ES-I3 (cell line): ENCODE results near the gene CD300LD.
"Not testable (repeated sequence)": the region's sequence is repeated elsewhere in the genome, so short reads cannot be mapped to it uniquely, and the experiment has no call there.

ENCODE experiments used
- H3K36me3 ChIP-seq: 2 replicates; pipeline ENCODE4 v1.6.1; 2013; ENCODE audit warnings: mild to moderate bottlenecking, low read length, control low read depth, moderate library complexity; ENCODE audit not compliant: insufficient read depth
- H3K4me1 ChIP-seq: 2 replicates; pipeline ENCODE4 v1.6.1; 2013; ENCODE audit warnings: mild to moderate bottlenecking, control low read depth, low read length; ENCODE audit not compliant: insufficient read depth
- H3K9ac ChIP-seq: 2 replicates; pipeline ENCODE4 v1.6.1; 2013; ENCODE audit warnings: low read depth, mild to moderate bottlenecking, low read length, moderate library complexity
- H3K9me3 ChIP-seq: 2 replicates; pipeline ENCODE4 v1.6.1; 2013; ENCODE audit warnings: mild to moderate bottlenecking, low read length, moderate library complexity; ENCODE audit not compliant: control insufficient read depth, insufficient read depth

Gene CD300LD

DNA sequence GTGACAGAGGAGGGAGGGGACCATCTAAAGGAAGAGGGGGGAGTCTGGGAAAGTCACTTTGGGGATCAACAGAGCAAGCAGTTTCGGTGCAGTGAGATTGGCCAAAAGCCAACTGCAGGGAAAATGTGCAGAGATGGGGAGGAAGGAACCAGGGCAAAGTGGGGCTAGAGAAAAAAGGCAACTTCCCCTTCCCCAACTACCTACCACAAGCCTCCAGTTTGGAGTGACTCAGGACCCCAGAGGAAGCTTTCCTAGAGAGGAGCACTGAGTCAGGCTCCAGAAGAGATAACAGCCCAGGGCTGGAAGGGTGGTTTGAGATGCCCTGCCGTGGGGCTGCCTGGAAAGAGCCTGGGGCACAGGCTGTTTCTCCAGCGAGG lies 6.9 kb upstream of the CD300LD start:
- Histone ChIP-seq H3K9me3 (no peaks in the 10 kb centered on the region), H3K36me3 (no peaks in the 10 kb centered on the region), H3K9ac (no peak overlapping the region), H3K4me1 (peaks cover 9% of the 10 kb centered on the region)

DNA sequence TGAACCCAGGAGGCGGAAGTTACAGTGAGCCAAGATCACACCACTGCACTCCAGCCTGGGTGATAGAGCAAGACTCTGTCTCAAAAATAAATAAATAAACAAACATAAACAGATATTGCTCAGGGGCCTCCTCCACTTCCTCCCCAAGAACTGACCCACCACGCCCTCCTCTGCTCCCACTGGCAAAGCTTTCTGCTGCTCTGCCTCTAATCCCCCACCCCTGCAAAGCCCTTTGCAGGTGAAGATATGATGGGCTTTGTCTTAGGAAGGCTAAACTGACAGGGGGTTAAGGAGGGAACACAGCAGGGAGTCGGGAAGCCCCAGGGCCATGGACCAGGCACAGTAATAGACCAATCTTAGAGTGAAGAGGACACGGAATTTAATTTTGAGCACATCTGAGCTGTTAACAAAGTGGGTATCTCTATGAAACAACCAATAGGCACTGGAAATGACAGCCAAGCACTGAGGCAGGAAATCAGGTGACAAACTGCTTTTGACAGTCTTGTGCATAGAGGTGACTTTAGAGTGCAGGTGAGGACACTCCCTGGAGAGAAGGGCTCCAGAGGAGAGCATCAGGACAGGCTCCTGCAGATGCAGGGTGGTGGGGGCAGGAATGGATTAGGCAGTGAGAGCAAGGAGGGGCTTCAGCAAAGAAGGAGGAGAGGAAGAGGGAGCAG lies 6.4 kb upstream of the CD300LD start:
- Histone ChIP-seq H3K9ac (no peak overlapping the region), H3K36me3 (no peaks in the 10 kb centered on the region), H3K4me1 (peaks cover 9% of the 10 kb centered on the region), H3K9me3 (no peaks in the 10 kb centered on the region)

DNA sequence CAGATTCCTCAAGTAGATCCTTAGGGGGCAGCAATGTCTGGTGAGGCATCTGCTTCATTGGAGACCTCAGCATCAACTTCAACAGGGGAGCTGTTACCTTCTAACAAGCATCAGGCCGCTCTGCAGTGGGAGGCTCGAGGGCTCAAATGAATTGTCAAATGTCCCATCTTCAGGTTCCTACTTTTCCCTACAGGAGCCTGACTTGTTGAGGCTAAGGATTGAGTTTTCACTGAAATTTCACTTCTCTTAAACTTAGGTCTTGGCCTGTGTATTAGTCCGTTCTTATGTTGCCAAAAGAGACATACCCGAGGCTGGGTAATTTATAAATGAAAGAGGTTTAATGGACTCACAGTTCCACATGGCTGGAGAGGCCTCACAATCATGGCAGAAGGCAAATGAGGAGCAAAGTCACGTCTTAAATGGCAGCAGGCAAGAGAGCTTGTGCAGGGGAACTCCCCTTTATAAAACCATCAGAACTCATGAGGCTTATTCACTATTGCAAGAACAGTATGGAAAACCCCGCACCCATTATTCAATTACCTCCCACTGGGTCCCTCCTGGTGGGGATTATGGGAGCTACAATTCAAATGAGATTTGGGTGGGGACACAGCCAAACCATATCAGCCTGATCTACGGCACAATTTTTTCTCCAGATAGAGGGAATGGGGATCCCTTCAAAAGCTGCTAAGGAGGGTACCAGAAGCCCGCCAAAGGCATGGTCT lies 5.1 kb upstream of the CD300LD start:
- Histone ChIP-seq H3K9me3 (no peaks in the 10 kb centered on the region), H3K4me1 (peaks cover 9% of the 10 kb centered on the region), H3K36me3 (no peaks in the 10 kb centered on the region), H3K9ac (no peak overlapping the region)

DNA sequence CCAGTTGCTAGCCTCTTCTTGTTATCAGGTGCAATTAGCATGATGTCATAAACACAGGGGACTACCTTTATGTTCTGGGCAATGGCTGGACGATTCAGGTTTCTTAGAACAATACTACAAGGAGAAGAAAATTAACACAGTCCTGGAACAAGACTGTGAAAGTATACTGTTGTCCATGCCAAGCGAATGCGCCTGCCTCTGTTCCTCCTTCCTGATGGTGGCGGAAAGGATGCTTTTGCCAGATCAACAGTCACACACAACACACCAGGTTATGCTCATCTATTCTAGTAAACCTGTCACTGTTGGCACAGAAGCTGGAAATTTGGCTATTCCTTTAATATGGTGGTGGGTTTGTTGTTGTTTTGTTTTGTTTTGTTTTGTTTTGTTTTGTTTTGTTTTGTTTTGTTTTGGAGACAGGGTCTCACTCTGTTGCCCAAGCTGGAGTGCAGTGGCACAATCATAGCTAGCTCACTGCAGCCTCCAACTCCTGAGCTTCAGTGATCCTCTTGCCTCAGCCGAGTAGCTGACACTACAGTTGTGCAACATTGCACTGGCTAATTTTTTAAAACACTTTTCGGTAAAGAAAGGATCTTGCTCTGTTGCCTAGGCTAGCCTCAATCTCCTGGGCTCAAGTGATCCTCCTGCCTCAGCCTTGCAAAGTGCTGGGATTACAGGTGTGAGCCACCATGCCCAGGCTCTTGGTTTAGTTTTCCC lies 3.1 kb upstream of the CD300LD start:
- Histone ChIP-seq H3K9me3 (no peaks in the 10 kb centered on the region), H3K4me1 (peaks cover 9% of the 10 kb centered on the region), H3K9ac (no peak overlapping the region), H3K36me3 (no peaks in the 10 kb centered on the region)

DNA sequence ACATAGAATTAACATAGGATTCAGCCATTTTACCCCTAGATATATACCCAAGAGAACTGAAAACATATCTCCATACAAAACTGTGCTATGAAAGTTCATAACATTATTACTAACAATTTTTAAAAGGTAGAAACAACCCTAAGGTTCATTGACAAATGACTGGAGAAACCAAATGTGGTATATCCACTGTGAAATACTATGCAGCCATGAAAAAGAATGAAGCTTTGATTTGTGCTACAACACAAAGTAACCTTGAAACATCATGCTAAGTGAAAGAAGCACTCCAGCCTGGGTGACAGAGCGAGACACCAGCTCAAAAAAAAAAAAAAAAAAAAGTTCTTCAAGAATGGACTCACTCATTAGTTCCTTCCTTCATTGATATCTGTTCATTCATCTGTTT lies 580 bp downstream of the CD300LD start:
- Histone ChIP-seq H3K36me3 (no peaks in the 10 kb centered on the region), H3K4me1 (no peaks in the 10 kb centered on the region), H3K9me3 (no peaks in the 10 kb centered on the region), H3K9ac (no peak overlapping the region)

DNA sequence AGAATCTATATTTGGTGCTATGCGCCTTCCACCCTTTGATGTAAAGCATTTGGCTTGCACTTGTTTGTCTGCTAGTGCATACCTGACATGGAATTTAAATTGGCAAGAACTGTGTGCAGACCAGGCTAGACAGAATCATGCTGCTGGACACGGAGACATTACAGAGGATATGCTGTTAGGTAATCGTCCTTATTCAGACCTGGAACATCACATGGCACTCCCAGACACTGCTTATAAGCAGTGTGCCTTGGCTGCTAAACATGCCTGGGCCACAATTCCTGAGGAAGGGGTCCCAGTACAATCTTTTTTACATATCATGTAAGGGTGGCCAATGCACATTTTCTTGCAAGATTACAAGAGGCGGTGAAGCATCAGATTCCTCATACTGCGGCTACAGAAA lies 6.4 kb downstream of the CD300LD start:
- H3K9me3 ChIP-seq, result no peaks in the 10 kb centered on the region
- H3K36me3 ChIP-seq, result no peaks in the 10 kb centered on the region
- no peaks in the 10 kb centered on the region for H3K4me1 ChIP-seq
- no peak overlapping the region for H3K9ac ChIP-seq

DNA sequence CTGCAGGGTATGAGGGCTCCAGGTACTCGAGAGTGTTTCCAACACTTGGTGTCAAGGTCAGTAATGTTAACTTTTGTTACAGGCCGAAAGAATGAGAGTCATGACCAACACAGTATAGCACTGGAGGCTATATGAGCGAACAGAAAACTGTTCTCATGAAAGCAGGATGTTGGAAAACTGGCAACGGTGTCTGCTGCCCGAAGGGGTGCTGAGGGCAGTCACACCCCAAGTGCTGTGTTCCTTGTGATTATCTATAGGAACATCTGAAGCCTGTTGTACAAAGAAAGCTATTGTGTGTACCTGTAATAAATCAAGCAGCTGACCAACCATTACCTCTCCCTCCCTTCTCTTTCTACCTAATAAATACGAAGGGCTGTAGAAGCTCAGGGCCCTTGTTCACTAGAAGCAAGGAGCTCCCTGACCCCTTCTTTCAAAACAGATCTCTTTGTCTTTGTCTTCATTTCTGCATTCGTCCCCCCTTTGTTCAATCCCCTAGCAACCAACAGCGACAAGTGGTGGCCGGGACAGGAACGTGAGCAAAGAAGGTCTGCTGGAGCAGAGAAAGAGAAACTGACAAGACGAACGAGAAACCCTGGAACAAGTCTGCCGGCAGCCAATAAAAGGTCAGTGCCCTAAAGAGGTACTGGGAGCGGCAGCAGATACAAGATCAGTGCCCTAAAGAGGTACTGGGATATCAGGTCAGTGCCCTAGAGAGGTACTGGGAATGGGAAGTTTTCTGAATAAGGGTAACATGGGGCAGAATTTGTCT lies 7.6 kb downstream of the CD300LD start:
- no peaks in the 10 kb centered on the region for H3K9me3 ChIP-seq
- H3K36me3 ChIP-seq, result no peaks in the 10 kb centered on the region
- H3K9ac ChIP-seq, result no peak overlapping the region
- H3K4me1 ChIP-seq, result no peaks in the 10 kb centered on the region

DNA sequence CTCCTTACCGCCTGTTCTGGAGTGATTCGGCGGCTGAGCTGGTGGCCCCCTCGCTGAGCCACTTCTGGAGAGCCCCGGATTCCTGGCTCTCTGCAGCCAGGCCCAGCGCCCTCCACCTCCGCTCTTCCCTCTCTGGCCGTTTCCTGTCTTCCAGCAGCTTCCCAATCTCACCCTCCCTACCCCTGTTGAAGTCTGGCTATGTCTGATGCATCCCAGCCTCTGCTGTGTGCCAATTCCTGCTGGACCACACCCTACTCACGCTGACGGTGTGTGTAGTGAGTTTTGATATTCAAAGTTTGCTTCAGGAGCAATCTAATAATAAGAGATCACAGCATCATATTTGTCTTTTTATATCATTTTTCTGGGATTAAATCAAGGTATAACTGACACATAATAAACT lies 9.4 kb downstream of the CD300LD start:
- no peaks in the 10 kb centered on the region for H3K4me1 ChIP-seq

DNA sequence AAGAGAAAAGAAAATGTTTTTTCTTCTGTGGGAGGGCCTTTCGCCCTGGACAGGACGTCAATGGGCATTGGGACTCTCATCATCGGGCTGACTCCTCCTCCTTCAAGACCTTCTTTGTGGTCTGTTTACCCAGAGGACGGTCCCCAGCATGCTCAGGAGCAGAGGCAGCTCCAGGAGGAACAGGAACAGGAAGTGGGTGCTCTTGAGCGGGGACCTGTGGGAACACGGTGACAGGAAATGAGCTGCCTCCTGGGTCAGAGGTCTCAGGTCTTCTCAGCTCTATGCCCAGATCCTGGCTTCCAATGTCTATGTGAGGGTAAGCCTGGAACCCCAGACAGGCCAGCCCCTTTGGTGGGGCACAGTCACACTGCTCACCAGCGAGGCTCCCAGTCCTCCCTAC lies 12.2 kb downstream of the CD300LD start:
- Histone ChIP-seq H3K36me3 (no peaks in the 10 kb centered on the region), H3K9me3 (no peaks in the 10 kb centered on the region), H3K9ac (no peak overlapping the region), H3K4me1 (no peaks in the 10 kb centered on the region)

More for the DNA sequence above, 9.4 kb downstream of the CD300LD start:
- Histone ChIP-seq H3K9ac (no peak overlapping the region), H3K9me3 (no peaks in the 10 kb centered on the region), H3K36me3 (no peaks in the 10 kb centered on the region)

DNA sequence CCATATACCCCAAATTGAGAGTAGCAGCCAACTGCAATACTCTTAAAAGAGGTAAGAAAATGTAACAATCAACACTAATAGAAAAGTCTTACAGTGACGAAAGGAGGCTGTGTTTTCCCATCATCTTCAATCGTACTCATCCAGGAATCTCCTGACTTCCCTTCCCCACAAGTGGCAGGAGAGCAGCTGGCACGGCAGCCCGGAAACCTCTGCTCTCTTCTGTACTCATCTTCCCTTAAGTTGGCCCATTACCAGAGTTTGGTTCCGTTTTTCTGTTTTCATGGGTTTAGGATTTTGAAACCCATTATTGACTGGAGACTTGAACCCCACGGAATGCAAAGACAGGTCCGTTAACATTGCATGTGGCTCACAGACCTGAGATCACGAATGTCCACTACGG lies 13.1 kb downstream of the CD300LD start:
- Histone ChIP-seq H3K36me3 (no peaks in the 10 kb centered on the region), H3K9me3 (no peaks in the 10 kb centered on the region), H3K9ac (no peak overlapping the region), H3K4me1 (no peaks in the 10 kb centered on the region)

DNA sequence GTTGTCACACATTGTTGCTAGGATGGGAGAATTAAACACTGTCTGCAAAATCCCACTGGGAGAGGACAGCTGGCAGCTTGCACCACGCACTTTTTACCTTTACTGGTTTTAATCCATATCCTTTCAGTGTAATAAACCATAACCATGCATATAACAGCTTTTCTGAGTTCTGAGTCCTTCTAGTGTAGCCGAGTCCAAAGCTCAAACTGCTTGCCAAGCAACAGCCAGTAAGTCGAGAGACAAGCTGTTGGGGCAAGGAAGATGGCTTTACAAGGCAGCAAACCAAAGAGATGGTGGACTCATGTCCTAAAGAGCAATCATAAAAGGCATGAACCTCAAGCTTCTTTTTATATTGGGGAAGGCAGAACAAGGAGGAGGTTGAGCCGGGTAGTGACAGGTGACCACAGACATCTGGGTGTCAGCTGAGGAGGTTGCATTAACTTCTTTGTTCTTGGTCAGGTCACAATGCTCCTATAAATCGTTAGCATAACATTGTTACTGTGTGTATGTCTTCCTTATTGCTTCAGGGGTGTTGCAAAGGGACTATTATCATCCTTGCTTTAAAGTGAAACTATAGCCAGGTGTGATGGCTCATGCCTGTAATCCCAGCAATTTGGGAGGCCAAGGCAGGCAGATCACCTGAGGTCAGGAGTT lies 17.5 kb downstream of the CD300LD start:
- peaks cover 5% of the 10 kb centered on the region; the same call in 1 of the 2 replicates for H3K4me1 ChIP-seq
- no peaks in the 10 kb centered on the region for H3K36me3 ChIP-seq
- H3K9me3 ChIP-seq, result no peaks in the 10 kb centered on the region
- H3K9ac ChIP-seq, result no peak overlapping the region

DNA sequence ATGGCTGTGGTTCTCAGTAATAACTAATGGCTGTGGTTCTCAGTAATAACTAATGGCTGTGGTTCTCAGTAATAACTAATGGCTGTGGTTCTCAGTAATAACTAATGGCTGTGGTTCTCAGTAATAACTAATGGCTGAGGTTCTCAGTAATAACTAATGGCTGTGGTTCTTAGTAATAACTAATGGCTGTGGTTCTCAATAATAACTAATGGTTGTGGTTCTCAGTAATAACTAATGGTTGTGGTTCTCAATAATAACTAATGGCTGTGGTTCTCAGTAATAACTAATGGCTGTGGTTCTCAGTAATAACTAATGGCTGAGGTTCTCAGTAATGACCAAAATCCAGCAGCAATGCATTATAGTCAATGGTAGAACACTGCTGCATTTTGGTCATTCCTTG lies 18.4 kb downstream of the CD300LD start:
- not testable (repeated sequence) for H3K36me3 ChIP-seq, H3K9ac ChIP-seq, H3K9me3 ChIP-seq
- H3K4me1 ChIP-seq, result peaks cover 11% of the 10 kb centered on the region; the same call in 1 of the 2 replicates

DNA sequence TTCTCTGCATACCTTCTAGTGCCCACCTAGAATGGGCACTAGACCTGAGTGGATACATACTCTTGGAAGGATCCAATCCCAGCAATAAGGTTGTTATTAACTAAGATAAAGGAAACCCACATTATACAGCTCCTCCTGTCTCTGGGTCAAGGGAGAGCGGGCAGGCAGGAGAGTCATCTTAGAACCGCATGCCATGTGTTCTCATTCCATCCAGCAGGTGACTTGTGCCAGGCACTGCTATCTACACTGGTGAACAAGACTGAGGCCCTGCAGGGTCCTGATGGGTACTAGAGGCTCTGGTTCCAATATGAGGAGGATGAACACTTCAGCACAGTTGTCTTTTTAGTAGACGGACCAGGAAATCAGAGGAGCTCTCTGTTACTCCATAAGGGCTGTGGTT lies 18.9 kb downstream of the CD300LD start:
- Histone ChIP-seq H3K4me1 (peaks cover 11% of the 10 kb centered on the region; the same call in 1 of the 2 replicates), H3K36me3 (no peaks in the 10 kb centered on the region), H3K9ac (no peak overlapping the region), H3K9me3 (no peaks in the 10 kb centered on the region)
